Glomerular visceral epithelial cell (primary cell): Measurements from ENCODE around the gene HSH2D.
"Not testable (repeated sequence)": the region's sequence is repeated elsewhere in the genome, so short reads cannot be mapped to it uniquely, and the experiment has no call there.

Experiments
- DNase-seq: peaks from one replicate; pipeline ENCODE4 v3.0.0-alpha.2; 2016; ENCODE audit errors: extremely low spot score

HSH2D gene

DNA sequence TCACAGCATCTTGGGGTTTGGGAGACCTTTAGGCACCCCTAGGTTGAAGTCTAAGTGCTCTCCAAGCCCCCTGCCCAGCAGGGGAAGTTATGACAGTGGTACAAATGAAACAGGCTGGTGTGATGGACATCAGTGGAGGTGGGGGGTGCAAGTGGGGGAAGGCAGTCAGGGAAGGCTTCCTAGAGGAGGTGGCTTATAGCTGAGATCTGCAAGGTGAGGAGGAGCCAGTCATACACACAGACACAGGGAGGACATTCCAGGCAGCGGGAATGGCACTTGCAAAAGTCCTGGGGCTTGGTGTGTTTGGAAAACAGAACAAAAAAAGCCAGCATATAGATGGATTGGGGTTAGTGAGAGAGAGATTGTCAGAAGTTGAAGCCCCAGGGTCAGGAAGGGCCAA, 11.6 kb downstream of the HSH2D start:
- no peak for DNase-seq

DNA sequence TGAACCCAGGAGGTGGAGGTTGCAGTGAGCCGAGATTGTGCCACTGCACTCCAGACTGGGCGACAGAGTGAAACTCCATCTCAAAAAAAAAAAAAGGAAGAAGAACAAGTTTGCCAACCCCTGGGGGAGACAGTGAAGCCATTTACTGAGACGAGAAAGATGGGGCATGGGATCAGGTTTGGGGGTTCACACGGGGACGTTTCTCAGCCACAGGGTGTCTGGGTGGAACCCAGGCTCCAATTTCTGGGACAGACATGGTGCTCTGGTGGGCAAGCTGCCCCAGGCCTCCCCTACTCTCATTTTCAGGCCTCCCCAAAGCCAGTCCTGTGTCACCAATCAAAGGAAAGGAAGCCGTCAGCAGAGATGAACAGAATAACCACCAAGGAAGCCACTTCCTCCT, 13.4 kb downstream of the HSH2D start:
- DNase-seq, result no peak

DNA sequence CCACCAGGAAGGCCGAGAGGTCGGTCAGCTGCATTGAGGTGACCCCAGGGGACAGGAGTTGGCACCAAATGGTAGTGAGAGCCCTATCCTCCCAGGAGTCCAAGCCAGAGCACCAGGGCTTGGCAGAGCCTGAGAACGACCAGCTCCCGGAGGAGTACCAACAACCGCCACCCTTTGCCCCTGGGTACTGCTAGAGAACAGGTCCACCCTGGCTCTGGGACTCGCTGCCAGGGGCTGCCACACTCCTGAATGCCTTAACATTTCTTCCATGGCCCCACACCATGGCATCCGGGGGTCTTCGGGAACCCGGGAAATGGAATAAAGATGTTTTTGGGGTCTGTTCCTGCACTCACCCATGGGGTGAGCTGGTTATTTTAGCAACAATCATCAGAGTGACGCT, 14.1 kb downstream of the HSH2D start:
- DNase-seq, result no peak

DNA sequence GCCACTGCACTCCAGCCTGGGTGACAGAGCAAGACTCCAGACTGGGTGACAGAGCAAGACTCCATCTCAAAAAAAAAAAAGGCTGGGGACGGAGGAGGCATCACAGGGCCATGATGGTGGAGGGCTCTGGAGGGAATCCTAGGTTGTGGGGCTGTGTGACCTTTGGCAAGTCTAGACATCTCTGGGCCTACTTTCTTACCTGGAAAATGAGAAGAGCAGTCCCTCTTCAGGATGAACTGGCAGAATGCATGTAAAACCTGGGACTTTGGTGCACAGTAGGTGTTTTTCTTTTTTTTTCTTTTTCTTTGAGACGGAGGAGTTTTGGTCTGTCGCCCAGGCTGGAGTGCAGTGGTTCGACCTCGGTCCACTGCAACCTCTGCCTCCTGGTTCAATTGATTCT, 16.2 kb downstream of the HSH2D start:
- no peak for DNase-seq

DNA sequence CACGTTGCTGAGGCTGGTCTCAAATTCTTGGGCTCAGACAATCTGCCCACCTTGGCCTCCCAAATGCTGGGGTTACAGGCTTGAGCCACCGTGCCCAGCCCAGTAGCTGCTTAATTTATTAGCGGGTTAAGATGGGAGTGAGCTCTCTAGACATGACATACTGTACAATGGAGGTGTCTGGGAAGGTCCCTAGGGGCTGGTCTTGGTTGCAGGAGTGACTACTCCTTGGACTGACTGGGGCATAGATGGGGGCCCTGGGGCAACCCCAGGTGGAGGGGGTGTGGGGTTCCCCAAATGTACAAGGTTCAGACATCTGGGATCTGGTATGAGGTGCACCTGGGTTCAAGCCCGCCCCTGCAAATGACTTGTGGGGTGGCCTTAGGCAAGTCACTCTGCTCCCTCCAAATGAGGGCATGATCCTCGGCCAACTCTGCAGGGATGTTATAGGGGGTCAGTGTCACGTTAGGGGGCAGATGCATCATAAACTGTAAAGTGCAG, 17.0 kb downstream of the HSH2D start:
- DNase-seq, result no peak

DNA sequence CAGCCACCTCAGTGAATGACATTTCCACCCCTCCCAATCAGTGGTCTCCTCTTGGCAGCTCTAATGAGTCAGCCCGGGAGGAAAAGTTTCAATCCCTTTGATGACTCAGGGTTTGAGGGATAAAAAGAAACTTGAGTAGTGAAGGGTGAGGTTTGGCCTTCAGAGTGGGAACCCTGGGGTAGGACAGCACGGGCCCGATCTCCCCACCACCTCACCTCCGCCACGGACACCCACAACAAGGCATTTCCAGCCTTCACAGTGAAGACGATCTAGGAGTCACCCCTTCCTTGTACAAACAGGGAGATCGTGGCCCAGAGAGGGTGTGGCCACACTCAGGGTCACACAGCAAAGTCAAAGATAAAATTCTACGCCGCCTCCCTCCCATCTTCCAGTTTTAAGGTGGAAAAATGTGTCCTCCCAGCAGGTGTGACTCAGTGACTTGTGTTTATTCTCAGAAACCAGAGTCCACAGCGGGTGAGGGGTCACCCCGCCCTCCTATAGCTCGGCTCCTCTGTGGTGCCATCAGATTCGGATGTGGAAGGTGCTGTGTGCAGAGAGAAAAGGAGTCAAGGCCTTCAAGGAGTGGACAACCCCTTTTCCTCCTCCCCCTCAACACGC, 17.6 kb downstream of the HSH2D start:
- peak; percentile 61 for DNase-seq

DNA sequence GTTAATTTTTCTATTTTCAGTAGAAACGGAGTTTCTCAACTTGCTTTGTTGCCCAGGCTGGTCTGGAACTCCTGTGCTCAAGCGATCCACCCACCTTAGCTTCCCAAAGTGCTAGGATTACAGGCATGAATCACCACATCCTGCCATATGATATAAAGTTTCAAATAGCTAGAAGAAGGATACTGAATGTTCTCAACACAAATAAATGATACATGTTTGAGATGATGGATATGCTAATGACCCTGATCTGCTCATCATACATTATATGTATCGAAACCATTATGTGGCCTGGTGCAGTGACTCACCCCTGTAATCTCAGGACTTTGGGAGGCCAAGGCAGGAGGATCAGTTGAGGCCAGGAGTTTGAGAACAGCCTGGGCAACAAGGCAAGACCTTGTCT, 18.4 kb downstream of the HSH2D start:
- DNase-seq, result peak; percentile 32

DNA sequence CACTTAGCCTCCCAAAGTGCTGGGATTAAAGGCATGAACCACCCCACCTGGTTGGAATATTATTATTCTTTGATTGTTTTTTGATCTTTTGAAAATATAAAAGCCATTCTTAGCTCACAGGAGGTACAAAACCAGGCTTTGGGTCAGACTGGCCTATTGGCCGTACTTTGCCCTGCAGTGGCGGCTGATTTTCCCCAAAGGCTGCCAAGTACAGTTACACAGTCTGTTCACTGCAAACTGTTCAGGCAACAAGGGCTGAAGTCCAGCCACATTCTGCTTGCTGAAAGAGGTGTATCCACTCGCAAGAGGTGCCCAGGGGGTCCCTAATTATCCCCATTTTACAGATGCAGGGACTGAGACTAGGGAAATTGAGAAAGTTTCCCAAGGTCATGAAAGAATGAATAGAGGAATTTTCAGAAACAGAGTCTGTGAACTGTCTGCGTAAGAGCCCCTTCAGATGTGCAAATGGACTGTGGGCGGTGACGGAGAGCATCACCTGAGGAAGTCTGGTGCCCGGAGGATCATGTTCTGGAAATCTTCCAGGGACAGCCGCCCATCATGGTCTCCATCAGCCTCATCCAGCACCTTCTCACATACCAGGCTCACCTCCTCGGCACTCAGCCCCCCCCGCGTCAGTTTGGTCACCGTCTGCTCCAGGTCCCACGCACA, 20.9 kb downstream of the HSH2D start:
- no peak for DNase-seq

DNA sequence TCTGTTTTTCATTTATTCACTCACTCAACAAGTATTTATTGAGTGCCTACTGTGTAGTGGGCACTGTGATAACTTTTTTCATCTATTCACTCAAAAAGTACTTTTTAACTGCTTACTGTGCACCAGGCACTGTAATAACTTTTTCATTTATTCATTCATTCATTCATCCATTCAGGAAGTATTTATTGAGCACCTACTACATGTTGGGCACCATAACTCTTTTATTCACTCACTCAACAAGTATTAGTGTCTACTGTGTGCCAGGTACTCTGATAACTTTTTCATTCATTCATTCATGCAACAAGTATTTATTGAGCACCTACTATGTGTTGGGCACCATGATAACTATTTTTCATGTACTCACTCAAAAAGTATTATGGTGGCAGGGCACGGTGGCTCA, 22.9 kb downstream of the HSH2D start:
- no peak for DNase-seq

DNA sequence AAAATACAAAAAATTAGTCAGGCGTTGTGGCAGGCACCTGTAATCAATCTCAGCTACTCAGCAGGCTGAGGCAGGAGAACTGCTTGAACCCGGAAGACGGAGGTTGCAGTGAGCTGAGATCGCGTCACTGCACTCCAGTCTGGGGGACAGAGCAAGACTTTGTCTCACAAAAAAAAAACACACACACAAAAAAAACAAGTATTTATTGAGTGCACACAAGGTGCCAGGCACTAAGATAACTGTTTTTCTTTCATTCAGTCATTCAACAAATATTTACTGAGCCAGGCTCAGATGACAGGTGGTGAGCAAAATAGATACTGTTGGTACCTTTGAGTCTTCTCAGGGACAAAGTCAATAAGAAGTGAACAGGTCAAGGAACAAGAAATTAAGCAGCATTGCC, 23.6 kb downstream of the HSH2D start:
- no peak for DNase-seq

DNA sequence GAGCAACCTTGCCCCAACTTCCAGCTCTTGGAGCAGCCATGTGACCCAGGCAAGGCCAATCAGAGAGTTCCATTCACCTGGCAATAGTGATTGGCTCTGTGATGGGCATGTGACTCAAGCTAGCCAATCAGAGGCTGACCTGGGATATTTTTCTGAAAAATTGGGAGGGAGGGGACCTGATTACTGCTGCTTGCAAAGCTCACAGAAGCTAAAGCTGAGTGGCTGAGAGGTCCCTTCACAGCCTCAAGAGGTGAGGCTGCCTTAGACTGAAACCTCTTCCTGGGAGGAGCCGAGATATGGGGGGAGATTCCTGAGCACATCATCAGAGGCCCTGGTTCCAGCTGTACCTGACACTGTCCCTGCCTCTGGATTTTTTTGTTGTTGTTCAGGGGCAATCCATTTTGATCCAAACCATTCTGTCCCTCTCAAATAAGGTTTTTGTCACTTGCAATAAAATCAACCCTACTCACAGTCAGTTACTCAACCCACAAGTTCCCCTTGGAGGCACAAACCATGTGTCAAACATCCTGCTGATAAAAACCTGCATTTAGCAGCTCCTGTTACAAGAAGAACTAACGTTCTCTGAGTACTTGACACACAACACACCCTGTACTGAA, 25.1 kb downstream of the HSH2D start:
- no peak for DNase-seq

DNA sequence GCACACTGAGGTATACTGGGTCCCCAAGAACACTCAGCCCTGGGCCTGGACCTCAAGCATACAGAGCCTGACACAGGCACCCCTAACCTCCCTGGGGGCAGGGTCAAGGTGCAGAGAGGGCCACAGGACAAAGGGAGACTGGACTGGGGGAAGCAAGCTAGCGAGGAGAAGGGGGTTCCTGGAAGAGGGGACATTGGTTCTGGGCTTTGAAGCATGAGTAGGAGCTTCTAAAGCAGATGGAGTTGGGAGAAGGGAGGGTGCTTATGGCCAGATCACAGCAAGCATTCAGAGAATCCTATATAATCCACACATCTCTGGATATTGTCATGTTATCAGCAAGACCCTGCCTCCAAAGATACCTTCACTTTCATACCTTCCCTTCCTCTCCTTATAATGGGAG, 26.6 kb downstream of the HSH2D start:
- DNase-seq, result no peak

DNA sequence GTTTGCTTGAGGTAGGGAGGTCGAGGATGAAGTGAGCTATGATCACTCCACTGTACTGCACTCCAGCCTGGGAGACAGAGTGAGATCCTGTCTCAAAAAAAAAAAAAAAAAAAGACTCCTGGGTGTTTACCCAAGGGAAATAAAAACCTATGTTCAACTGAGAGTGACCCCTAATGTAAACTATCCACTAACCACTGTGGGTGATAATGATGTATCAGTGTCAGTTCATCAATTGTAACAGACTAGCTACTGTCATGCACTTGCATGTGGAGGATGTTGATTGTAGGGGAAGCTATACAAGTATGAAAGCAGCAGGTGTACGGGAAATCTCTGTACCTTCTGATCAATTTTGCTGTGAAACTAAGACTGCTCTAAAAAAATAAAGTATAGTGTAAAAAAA, 32.5 kb downstream of the HSH2D start:
- no peak for DNase-seq

DNA sequence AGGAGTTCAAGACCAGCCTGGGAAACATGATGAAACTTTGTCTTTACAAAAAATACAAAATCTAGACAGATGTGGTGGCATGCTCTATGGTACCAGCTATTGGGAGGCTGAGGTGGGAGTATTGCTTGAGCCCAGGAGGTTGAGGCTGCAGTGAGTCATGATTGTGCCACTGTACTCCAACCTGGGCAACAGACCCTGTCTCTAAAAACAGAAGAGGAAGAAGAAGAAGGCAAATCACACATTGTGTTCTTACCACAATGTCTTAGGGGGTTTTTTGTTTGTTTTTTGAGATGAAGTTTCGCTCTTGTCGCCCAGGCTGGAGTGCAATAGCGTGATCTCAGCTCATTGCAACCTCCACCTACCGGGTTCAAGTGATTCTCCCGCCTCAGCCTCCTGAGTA, 35.4 kb downstream of the HSH2D start:
- DNase-seq, result not testable (repeated sequence)

DNA sequence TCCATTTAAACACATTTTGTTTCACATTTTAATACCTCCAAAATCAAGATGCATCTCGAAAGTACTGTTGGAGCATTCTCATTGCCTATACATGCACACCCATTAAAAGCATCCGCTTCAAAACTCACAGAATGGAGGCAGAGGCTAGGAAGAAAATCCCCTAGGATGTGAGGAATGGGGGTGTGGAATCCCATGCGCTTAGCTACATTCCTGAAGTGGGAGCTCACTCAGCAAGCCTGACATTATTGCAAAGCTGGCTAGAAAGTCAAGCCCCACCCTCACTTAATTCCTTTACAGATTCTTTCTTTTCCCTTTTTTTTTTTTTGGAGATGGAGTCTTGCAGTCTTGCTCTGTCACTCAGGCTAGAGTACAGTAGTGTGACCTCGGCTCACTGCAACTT, 37.1 kb downstream of the HSH2D start:
- peak; percentile 60 for DNase-seq

DNA sequence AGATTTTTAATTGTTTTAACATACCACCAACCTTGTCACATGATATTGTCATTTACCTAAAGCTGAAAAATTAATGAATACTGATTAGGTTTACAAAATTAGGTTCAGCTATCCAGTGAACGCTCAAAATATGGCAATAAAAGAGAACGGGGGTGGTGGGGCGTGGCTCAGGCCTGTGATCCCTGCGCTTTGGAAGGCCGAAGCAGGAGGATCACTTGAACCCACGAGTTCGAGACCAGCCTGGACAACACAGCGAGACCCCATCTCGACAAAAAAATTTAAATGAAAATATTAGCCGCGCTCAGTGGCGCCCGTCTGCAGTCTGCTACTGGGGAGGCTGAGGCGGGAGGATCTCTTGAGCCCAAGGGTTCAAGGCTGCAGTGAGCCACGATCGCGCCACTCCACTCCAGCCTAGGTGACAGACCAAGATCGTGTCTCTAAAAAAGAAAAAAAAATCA, 41.2 kb downstream of the HSH2D start:
- DNase-seq, result no peak

DNA sequence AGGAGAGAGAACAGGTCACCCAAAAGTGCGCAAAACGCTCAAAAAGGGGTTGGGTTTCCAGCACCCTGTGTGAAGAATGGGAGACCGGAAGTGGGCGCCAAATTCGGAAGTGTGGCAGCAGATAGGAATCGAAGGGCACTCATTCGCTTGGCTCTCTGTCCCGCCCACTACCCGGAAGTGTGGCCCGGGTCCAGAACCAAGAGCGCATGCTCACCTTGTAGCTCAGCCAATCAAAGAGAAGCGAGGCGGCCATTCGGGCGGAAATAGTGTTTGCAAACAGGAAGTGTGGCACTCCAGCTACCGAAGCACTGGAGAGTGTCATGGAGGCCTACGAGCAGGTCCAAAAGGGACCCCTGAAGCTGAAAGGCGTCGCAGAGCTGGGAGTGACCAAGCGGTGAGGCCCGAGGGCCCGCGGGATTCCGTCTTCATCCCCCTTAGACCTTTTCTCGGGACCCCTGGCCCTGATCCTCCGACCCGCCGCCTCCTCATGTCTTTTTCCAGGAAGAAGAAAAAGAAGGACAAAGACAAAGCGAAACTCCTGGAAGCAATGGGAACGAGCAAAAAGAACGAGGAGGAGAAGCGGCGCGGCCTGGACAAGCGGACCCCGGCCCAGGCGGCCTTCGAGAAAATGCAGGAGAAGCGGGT, 41.8 kb downstream of the HSH2D start, which contains the start of gene FAM32A:
TSS of gene FAM32A (plus strand) at position 288 of the 645 bp plus-strand sequence. CDS start at position 321, 33 bp downstream.
- DNase-seq, result peak; percentile 100

DNA sequence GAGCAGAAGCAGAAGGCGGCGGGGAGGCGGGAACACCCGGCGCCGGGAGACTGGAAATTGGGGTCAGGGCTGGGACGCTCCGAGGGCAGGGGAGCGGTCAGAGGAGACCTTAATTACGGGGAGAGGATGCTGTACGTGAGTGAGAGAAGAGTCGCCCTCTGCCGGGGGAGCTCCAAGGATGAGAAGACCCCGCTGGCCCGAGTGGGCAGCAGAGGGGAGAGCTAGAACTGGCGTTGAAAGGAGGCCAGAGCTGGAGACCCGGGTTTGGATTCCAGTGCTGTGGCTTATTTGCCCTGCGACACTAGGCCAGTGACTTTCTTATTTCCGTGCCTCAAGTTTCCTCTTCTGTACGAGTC, 42.3 kb downstream of the HSH2D start:
- DNase-seq, result peak; percentile 38

DNA sequence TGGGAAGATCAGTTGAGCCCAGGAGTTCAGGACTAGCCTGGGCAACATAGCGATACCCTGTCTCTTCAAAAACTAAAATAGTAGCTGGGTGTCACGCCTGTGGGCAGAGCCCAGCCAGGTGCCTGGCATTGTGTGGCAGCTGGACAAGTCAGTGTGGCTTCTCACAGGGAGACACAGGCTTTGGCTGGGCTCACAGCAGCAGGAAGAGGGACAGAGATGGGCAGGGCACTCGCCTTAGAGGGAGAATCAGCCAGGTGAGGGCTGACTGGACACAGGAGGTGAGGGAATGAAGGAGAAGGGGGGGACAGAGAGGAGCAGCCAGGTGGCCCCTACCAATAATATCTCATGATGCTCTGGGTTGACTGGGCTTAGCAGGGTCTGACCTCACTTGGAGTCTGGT, 45.0 kb downstream of the HSH2D start:
- no peak for DNase-seq

DNA sequence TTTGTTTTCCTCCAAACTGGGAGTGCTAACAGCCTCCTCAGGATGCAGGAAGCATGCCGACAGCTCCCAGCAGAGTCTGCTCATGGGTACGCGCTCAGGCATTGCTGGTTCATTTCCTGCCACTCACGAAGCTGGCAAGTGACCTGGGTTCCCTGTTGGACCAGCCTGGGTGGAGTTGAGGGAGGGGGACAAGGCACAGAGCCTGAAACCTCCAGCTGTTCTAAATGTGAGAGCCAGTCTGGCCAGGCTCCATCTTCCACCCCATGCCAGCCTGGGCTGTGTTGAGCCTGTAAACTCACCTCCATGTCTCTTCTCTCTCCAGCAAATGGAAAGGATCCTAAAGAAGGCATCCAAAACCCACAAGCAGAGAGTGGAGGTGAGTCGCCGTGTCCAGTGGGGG, 46.7 kb downstream of the HSH2D start:
- no peak for DNase-seq

DNA sequence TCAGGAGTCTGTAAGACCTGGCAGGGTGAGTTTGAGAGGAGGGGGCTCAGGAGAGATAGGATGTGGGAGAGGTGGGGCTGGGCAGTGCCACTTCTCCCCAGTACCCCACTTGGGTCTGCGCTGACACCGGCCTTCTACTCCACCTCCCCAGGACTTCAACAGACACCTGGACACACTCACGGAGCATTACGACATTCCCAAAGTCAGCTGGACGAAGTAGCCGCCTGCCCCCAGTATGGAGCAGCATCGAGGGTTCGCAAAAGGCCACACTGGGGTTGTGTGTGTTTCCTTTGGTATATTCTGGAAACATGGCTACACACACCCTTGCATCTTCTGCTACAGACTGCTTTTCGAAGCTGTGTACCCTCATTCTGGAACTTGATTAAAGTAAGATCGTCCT, 47.3 kb downstream of the HSH2D start:
- DNase-seq, result no peak

DNA sequence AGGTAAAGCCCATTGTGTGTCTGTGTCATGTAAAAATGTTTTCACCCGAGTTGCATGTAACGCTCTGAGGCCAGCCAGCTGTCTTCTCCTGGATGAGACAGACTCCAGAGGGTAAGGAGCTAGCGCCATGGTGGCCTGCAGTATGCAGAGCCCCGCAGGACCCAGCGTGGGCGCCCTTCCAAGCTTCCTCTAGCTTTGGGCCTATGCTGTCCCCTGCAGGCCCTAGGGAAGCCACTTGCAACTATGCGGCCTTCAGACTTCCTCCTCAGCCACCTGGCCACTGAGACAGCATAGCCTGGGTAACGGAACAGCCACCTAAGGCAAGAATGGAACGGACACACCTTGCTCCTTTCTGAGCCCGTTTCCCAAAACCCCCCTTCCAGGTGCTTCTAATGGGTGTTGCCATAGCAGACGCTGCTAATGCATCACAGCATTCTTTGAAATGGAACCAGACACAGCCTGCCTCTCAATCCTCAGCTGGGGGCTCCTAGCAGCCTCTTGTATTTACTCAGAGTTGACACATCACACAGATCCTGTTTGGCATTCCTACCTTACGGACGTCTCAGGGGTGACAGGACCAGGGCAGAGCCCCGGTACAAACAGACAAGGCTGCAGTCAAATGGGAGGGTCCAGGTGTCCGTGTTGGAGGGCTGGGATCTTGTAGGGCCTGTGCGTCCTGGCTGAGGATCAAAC, 47.9 kb downstream of the HSH2D start:
- DNase-seq, result no peak
